Measurements from ENCODE around the gene METTL21C.

The METTL21C gene

DNA sequence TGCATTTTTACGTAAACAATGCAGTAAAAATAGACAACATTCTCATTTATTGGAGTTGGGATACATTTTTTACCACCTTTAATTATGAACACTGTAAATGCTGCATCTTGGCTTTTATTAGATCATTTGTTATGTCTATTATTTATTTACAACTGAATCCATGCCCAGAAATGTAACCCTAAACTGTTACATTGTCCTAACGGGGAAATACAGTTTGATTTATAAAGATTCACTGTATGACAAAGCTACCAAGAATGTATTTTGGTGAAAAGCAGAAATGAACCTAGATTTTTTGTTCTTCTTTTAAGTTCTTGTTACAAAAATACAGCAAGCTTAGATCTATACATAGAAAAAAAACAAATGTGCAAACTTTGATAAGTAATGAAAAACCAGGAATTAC, 1.1 kb downstream of the METTL21C start:
- ChIA-PET CTCF (interaction anchor here (1.2 kb wide), 1 partner anchor 8 kb away, joined by 3 read pairs; no protein-coding TSS in a partner anchor), POLR2A (no interaction called here)
- DNase-seq (ENCODE audit: extremely low spot score) = no peak
- TF ChIP-seq, protein P1, sequence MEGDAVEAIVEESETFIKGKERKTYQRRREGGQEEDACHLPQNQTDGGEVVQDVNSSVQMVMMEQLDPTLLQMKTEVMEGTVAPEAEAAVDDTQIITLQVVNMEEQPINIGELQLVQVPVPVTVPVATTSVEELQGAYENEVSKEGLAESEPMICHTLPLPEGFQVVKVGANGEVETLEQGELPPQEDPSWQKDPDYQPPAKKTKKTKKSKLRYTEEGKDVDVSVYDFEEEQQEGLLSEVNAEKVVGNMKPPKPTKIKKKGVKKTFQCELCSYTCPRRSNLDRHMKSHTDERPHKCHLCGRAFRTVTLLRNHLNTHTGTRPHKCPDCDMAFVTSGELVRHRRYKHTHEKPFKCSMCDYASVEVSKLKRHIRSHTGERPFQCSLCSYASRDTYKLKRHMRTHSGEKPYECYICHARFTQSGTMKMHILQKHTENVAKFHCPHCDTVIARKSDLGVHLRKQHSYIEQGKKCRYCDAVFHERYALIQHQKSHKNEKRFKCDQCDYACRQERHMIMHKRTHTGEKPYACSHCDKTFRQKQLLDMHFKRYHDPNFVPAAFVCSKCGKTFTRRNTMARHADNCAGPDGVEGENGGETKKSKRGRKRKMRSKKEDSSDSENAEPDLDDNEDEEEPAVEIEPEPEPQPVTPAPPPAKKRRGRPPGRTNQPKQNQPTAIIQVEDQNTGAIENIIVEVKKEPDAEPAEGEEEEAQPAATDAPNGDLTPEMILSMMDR (IDR thresholded peaks at IDR 0.05; ENCODE audit: control extremely low read depth, extremely low read depth, low read depth, missing control alignments) = no peak

DNA sequence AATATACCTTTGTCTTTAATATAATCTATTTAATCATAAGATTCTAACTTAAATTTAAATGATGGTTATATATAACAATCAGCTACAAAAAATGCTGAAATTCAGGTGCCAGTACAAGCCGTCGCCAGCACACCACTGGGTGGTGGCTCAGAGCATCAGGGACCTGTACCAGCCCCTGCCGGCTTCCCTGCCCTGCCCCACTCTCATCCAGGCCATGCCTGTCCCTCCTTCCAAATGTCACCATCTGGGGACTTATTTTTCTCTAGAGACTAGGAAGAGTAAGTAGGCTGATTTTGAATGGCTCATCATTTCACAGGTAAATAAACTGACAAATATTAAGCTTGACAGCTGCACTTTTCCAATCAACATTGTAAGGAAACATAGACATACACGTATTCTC, 1.6 kb downstream of the METTL21C start:
- ChIA-PET CTCF (no interaction called here), POLR2A (no interaction called here)
- TF ChIP-seq, protein P1 (IDR thresholded peaks at IDR 0.05; ENCODE audit: control extremely low read depth, extremely low read depth, low read depth, missing control alignments) = no peak
- DNase-seq (ENCODE audit: extremely low spot score) = no peak

DNA sequence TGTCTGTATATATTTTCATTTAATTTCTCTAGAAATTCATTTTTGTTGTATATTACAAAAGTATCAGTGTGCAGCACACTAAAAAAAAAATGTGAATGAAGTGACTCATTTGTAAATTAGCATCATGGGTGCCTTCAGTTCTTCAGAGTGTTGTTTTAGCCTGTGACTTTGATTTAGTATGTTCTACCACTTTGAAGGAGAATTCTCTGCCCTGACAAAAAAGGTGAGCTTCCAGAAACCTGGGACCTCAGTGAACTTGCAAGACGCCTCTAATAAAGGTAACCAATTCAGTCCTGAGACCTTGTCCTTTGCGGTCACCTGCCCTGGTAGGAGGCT, 2.4 kb downstream of the METTL21C start:
- CTCF ChIA-PET = no interaction called here
- no peak for DNase-seq (ENCODE audit: extremely low spot score)

DNA sequence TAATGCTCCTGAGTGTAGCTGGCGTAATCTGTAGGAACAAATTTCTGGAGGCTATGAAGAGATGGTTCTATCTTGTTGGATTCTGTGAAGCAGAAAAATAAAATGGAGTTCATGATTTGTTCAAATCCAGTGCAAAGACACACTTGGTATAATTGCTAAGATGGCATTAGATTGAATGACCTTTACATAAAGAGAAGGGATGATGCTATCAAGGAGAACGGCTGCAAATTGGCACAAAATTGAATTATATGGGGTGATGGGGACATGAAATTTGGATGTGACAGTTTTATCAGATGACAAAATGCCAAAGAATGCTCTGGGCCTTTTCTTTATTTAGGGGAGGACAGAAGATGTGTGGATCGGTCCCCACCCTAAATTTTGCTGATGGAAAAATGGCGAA, 4.0 kb downstream of the METTL21C start:
- TF ChIP-seq, protein P1 (IDR thresholded peaks at IDR 0.05; ENCODE audit: control extremely low read depth, extremely low read depth, low read depth, missing control alignments) = no peak
- POLR2A ChIA-PET = no interaction called here
- CTCF ChIA-PET = interaction anchor here (1.0 kb wide), 1 partner anchor 99 kb away, joined by 3 read pairs; no protein-coding TSS in a partner anchor
- DNase-seq (ENCODE audit: extremely low spot score) = no peak

More for the DNA sequence above, 2.4 kb downstream of the METTL21C start:
- TF ChIP-seq, protein P1 (IDR thresholded peaks at IDR 0.05; ENCODE audit: control extremely low read depth, extremely low read depth, low read depth, missing control alignments) = no peak
- POLR2A ChIA-PET = no interaction called here

DNA sequence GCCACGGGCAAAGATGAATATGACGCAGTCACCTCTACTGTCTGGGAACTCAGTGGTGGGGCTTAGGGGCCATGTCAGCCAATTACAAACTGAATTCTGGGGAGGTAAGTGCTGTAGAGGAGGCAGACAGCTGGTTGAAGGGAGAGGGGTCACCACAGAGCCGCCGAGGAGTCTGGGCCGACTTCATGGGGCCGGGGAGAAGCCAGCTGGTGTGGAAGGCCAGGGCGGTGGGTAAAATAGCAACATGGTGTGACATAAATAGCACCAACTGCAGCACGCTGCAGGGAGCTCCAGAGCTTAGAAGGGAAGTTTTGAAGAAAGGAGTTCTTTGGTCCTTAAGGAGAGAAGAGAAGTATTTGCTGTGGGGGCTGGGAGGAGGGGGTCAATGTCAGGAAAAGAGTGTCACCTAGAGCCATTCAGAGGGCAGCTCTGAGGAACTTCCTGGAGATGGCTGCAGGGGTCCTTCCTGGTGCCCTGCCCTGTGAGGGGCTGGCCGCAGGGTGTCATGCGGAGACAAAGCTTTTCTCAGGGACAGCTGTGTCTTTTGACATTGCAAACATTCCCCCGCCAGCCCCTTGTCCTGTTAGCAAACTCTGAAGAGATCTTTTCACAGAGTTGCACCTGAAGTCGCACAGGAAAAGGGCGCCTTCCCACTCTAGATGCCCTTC, 6.4 kb downstream of the METTL21C start:
- DNase-seq (ENCODE audit: extremely low spot score) = no peak
- ChIA-PET CTCF (interaction anchor here (1.2 kb wide), 1 partner anchor 10 kb away, joined by 3 read pairs; no protein-coding TSS in a partner anchor), POLR2A (no interaction called here)
- TF ChIP-seq, protein P1 (IDR thresholded peaks at IDR 0.05; ENCODE audit: control extremely low read depth, extremely low read depth, low read depth, missing control alignments) = no peak

DNA sequence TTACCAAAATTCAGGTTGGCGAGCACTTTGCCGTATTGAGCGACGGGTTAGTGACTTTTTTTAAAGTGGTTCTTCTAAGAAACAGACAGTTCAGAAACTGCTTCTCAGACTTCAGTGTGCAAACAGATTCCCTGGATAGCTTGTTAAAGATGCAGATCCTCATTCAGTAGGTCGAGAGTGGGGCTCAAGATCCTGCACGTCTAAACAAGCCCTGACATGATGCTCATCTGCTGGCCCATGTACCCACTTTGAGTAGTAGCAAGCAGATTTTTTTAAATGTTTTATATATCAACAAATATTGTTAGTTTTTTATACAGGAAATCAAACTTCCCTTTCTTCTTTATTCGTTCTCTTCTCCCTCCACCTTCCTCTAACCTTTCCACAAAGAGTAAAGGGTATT, 7.3 kb downstream of the METTL21C start:
- POLR2A ChIA-PET = no interaction called here

More for the DNA sequence above, 7.3 kb downstream of the METTL21C start:
- CTCF ChIA-PET = interaction anchor here (2.0 kb wide), 1 partner anchor 96 kb away, joined by 6 read pairs; no protein-coding TSS in a partner anchor
- TF ChIP-seq, protein P1 (IDR thresholded peaks at IDR 0.05; ENCODE audit: control extremely low read depth, extremely low read depth, low read depth, missing control alignments) = no peak
- no peak for DNase-seq (ENCODE audit: extremely low spot score)

Measured in GM10248 (cell line).